ENCODE data around the gene ARID4B.
"Not testable (repeated sequence)": the region's sequence is repeated elsewhere in the genome, so short reads cannot be mapped to it uniquely, and the experiment has no call there.

ARID4B gene

GRCh38 chr1:235268379-235269125 is 59.4 kb downstream of the ARID4B start:
- DNase-seq: no peak

GRCh38 chr1:235266967-235267366 is 61.0 kb downstream of the ARID4B start:
- no peak for DNase-seq

GRCh38 chr1:235266325-235266724 is 61.7 kb downstream of the ARID4B start:
- no peak for DNase-seq

GRCh38 chr1:235265900-235266299 is 62.1 kb downstream of the ARID4B start:
- DNase-seq: no peak

- DNase-seq: no peak
These were observed 63.7 kb downstream of the ARID4B start for GRCh38 chr1:235264327-235264726.

GRCh38 chr1:235262539-235262938 is 65.4 kb downstream of the ARID4B start:
- no peak for DNase-seq

GRCh38 chr1:235261243-235261642 is 66.7 kb downstream of the ARID4B start:
- DNase-seq: no peak

GRCh38 chr1:235259133-235259778 is 68.7 kb downstream of the ARID4B start:
- DNase-seq: no peak

GRCh38 chr1:235258068-235258467 is 69.9 kb downstream of the ARID4B start:
- not testable (repeated sequence) for DNase-seq

GRCh38 chr1:235254721-235255120 is 73.3 kb downstream of the ARID4B start:
- no peak for DNase-seq

- no peak for DNase-seq
These were observed 74.6 kb downstream of the ARID4B start for GRCh38 chr1:235253219-235253962.

- DNase-seq: no peak
These were observed 77.5 kb downstream of the ARID4B start for GRCh38 chr1:235250430-235250829.

- no peak for DNase-seq
These were observed 81.7 kb downstream of the ARID4B start for GRCh38 chr1:235246022-235246948.

GRCh38 chr1:235244974-235245592 is 82.9 kb downstream of the ARID4B start:
- no peak for DNase-seq

GRCh38 chr1:235240960-235241359 is 87.0 kb downstream of the ARID4B start:
- DNase-seq: no peak

GRCh38 chr1:235239851-235240250 is 88.1 kb downstream of the ARID4B start:
- peak; percentile 30 for DNase-seq

GRCh38 chr1:235238558-235238957 is 89.4 kb downstream of the ARID4B start:
- no peak for DNase-seq

- DNase-seq: no peak
These were observed 91.9 kb downstream of the ARID4B start for GRCh38 chr1:235236128-235236527.

- DNase-seq: no peak
These were observed 98.1 kb downstream of the ARID4B start for GRCh38 chr1:235229868-235230267.

GRCh38 chr1:235227414-235227813 is 100.6 kb downstream of the ARID4B start:
- no peak for DNase-seq

GRCh38 chr1:235226933-235227332 is 101.0 kb downstream of the ARID4B start:
- no peak for DNase-seq

GRCh38 chr1:235225299-235225698 is 102.7 kb downstream of the ARID4B start:
- DNase-seq: no peak

All from KG1 (cell line).